AG10803 (cell line): Measurements from ENCODE around the gene TRIM3.

Experiments
- DNase-seq: peaks from one replicate; pipeline ENCODE4 v3.0.0; 2010; ENCODE audit warnings: low read depth
- H3K4me3 ChIP-seq: 2 replicates; pipeline ENCODE4 v1.5.1; 2011; ENCODE audit warnings: mild to moderate bottlenecking, low read length, control low read depth
- CTCF ChIP-seq: conservative IDR thresholded peaks from 2 replicates; pipeline ENCODE4 v1.5.1; 2011; ENCODE audit warnings: mild to moderate bottlenecking, low read length, control low read depth, inconsistent platforms

The TRIM3 gene

GRCh38 chr11:6502382-6502781 is 28.6 kb upstream of the TRIM3 start:
- no peak for TF ChIP-seq CTCF
- DNase-seq = no peak

GRCh38 chr11:6498544-6498943 is 24.8 kb upstream of the TRIM3 start:
- DNase-seq = no peak
- no peak for TF ChIP-seq CTCF
- H3K4me3 ChIP-seq = no peak overlapping the region

More at GRCh38 chr11:6502382-6502781, 28.6 kb upstream of the TRIM3 start:
- H3K4me3 ChIP-seq = no peak overlapping the region

- peak; percentile 52 for DNase-seq
- no peak overlapping the region for H3K4me3 ChIP-seq
- TF ChIP-seq CTCF = no peak
Measured at GRCh38 chr11:6498121-6498520, 24.4 kb upstream of the TRIM3 start.

- no peak for DNase-seq
- no peak within 1 kb of the TSS for H3K4me3 ChIP-seq
- TF ChIP-seq CTCF = no peak
Measured at GRCh38 chr11:6497069-6497839, 23.5 kb upstream of the TRIM3 start, which contains the start of gene DNHD1. Gene DNHD1 (plus strand): TSS chr11:6497280. CDS start chr11:6498216, 936 bp downstream.

- DNase-seq = no peak
- no peak overlapping the region for H3K4me3 ChIP-seq
- no peak for TF ChIP-seq CTCF
Measured at GRCh38 chr11:6489306-6489705, 15.6 kb upstream of the TRIM3 start.

- no peak for DNase-seq
- TF ChIP-seq CTCF = no peak
Measured at GRCh38 chr11:6488821-6489220, 15.1 kb upstream of the TRIM3 start.

GRCh38 chr11:6488342-6488741 is 14.6 kb upstream of the TRIM3 start:
- H3K4me3 ChIP-seq = no peak overlapping the region
- no peak for TF ChIP-seq CTCF
- DNase-seq = no peak

More at GRCh38 chr11:6488821-6489220, 15.1 kb upstream of the TRIM3 start:
- H3K4me3 ChIP-seq = no peak overlapping the region
